Keratinocyte (primary cell): ENCODE data around the gene HIRA.

ENCODE experiments used
- CTCF ChIP-seq, 3 experiments: IDR thresholded peaks in 1 of 3; conservative IDR thresholded peaks in 1 of 3; optimal IDR thresholded peaks in 1 of 3; 2 replicates in 2 of 3; 3 replicates in 1 of 3; pipeline versions ENCODE3 to v1.5.1; 2011; ENCODE audit warnings: low read length in 3 of 3, mild to moderate bottlenecking in 3 of 3, moderate library complexity in 2 of 3, control low read depth in 1 of 3, inconsistent platforms in 1 of 3; ENCODE audit not compliant: insufficient read depth in 2 of 3; ENCODE audit errors: extremely low read depth in 1 of 3
- EZH2 ChIP-seq: IDR thresholded peaks from one replicate; pipeline ENCODE4 v1.6.1; 2012; ENCODE audit warnings: inconsistent platforms, mild to moderate bottlenecking, low read length, moderate library complexity

- TF ChIP-seq CTCF (optimal IDR thresholded peaks at IDR 0.05 in 1 of 3, IDR thresholded peaks at IDR 0.05 in 1 of 3, conservative IDR thresholded peaks at IDR 0.05 in 1 of 3; ENCODE audit: extremely low read depth in 1 of 3, insufficient read depth in 2 of 3, low read length in 3 of 3) (no peak), EZH2 (no peak)
These were observed 9.1 kb upstream of the HIRA start for GRCh38 chr22:19440411-19441195.
